ENCODE data around the gene PRMT9.

PRMT9 gene

GRCh38 chr4:147678796-147679549 is 5.0 kb downstream of the PRMT9 start:
- DNase-seq, result no peak

GRCh38 chr4:147678106-147678505 is 5.9 kb downstream of the PRMT9 start:
- DNase-seq, result no peak

GRCh38 chr4:147674496-147674895 is 9.5 kb downstream of the PRMT9 start:
- DNase-seq, result no peak

GRCh38 chr4:147674073-147674472 is 9.9 kb downstream of the PRMT9 start:
- DNase-seq, result no peak

DNA sequence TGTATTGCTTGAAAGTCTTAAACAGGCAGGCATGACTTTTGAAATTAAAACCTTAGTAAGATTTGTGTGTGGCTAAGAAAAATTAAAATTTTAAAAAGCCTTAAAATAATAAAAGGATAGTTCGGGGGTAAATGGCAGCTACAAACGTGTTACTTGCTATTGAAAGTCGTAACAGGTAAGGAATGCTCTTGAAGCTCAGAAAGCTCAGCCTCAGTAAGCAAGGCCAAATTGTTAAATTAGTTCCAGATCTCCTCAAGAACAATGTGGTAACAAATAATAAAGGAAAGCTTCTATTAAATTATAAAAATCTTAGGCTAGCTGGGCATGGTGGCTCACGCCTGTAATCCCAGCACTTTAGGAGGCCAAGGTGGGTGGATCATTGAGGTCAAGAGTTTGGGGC is 25.5 kb downstream of the PRMT9 start:
- DNase-seq, result no peak

DNA sequence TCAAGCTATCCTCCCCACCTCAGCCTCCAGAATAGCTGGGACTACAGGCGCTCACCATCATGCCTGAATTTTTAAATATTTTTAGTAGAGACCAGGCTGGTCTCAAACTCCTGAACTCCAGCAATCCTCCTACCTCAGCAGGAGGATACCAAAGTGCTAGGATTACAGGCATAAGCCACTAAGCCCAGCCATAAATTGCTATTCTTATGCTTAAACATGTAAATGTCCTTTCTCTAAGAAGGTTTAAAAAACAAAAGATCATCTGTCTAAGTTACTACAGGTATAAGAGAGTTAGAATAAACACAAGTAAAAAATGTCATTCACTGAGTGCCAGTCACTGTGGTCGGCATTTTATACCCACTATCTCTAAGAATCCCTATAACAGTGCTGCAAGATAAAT is 28.3 kb downstream of the PRMT9 start:
- DNase-seq, result no peak

DNA sequence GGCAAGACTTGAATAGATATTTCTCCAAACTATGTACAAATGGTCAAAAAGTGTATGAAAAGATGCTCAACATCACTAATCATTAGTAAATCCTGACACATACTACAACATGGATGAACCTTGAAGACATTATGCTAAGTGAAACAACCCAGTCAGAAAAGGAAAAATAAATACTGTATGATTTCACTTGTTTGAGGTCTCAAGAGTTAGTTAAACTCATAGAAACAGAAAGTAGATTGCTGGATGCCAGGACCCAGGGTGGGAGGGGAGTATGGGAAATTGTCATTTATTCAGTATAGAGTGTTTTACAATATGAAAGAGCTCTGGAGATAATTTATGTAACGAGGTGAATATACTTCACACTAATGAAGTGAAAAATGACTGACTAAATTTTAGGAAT is 32.4 kb downstream of the PRMT9 start:
- no peak for DNase-seq

DNA sequence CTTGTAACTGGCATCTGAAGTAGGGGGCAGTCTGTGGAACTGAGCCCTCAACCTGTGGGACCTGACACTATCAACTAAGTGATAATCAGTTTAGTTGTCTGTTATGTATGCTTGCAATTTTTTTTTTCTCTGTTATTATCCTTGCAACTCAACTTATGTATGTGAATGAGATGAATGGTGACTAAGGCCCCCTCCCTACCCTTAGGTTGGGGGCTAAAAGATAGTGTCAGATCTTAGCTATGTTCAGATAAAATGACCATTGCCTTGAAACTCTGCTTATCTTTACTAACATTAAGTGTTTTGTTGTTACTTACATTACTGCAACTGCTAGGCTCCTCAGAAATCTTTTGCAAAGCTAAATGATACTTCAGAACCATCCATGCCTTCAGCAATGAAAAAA is 35.3 kb downstream of the PRMT9 start:
- DNase-seq, result no peak

GRCh38 chr4:147645099-147645498 is 38.9 kb downstream of the PRMT9 start:
- no peak for DNase-seq

GRCh38 chr4:147644471-147644870 is 39.5 kb downstream of the PRMT9 start:
- DNase-seq, result no peak

GRCh38 chr4:147643616-147644015 is 40.3 kb downstream of the PRMT9 start:
- no peak for DNase-seq

GRCh38 chr4:147640331-147640730 is 43.6 kb downstream of the PRMT9 start:
- no peak for DNase-seq

GRCh38 chr4:147639388-147639787 is 44.6 kb downstream of the PRMT9 start:
- DNase-seq, result no peak

DNA sequence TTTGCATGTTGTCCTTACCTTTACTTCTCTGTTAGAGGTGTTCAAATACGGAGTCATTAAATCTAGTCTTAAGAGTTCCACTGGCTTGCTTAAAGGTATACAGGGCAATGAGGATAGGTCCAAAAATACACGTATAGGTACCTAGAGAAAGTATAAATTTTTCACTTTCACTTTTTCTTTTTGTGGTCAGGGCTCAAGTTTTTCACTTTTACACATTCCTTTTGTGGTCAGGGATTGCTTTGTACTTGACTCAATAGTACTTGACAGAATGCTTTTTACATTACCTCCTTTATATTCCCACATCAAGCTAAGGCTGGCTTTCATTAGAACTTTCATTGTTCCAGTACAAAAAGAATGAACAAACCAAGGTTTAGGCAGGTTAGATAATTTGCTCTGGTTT is 45.0 kb downstream of the PRMT9 start:
- DNase-seq, result no peak

GRCh38 chr4:147638365-147638764 is 45.6 kb downstream of the PRMT9 start:
- DNase-seq, result no peak

GRCh38 chr4:147635348-147635747 is 48.6 kb downstream of the PRMT9 start:
- no peak for DNase-seq

- DNase-seq, result no peak
These were observed 50.3 kb downstream of the PRMT9 start for GRCh38 chr4:147633643-147634042.

GRCh38 chr4:147633113-147633512 is 50.9 kb downstream of the PRMT9 start:
- no peak for DNase-seq

- no peak for DNase-seq
These were observed 53.9 kb downstream of the PRMT9 start for GRCh38 chr4:147629783-147630730.

- DNase-seq, result no peak
These were observed 55.5 kb downstream of the PRMT9 start for GRCh38 chr4:147628415-147628814.

- DNase-seq, result no peak
These were observed 57.1 kb downstream of the PRMT9 start for GRCh38 chr4:147626903-147627302.

DNA sequence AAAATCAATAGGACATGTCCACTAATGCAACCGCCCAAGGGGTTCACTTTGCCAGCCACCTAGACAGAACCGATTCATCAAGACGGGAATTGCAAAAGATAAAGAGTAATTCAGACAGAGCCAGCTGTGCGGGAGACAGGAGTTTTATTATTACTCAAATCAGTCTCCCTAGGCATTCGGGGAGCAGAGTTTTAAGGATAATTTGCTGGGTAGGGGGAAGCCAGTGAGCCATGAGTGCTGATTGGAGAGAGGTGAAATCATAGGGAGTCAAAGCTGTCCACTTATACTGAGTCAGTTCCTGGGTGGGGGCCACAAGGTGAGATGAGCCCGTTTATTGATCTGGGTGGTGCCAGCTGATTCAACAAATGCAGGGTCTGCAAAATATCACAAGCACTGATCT is 58.2 kb downstream of the PRMT9 start:
- DNase-seq, result no peak

DNA sequence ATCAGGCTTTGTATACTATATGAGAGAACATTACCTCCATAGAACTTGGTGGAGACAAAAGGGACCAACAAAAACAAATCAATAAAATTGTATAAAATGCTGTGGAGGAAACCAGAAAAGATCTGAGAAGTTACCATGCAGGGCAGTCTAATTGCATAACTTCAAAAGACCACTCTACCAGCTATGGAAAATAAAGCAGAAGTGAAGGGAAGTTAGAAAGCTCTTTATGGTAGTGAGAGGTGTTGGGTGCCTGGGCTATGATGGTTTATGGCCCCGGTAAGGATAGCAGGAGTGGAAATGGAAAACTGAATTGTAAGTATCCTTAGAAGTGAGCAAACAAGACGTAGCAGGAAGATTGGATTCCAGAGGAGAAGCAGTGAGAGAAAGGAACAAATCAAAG is 63.6 kb downstream of the PRMT9 start:
- DNase-seq, result no peak
